Breast epithelium (tissue), 3 donors: ENCODE results near the gene CD79B.

Experiments
- POLR2A ChIP-seq: fragments of 450-650 bp; IDR thresholded peaks from one replicate; pipeline ENCODE4 v1.6.1; 2016; ENCODE audit warnings: antibody characterized with exemption, mild to moderate bottlenecking, moderate library complexity
- TF ChIP-seq, protein P1 (sequence below), 3 donors: fragments of 450-650 bp; IDR thresholded peaks; one replicate each; pipeline ENCODE4 v1.5.1; 2016 to 2017; ENCODE audit warnings: antibody characterized with exemption in 3 of 3, mild to moderate bottlenecking in 3 of 3, moderate library complexity in 3 of 3

- TF ChIP-seq, protein P1, sequence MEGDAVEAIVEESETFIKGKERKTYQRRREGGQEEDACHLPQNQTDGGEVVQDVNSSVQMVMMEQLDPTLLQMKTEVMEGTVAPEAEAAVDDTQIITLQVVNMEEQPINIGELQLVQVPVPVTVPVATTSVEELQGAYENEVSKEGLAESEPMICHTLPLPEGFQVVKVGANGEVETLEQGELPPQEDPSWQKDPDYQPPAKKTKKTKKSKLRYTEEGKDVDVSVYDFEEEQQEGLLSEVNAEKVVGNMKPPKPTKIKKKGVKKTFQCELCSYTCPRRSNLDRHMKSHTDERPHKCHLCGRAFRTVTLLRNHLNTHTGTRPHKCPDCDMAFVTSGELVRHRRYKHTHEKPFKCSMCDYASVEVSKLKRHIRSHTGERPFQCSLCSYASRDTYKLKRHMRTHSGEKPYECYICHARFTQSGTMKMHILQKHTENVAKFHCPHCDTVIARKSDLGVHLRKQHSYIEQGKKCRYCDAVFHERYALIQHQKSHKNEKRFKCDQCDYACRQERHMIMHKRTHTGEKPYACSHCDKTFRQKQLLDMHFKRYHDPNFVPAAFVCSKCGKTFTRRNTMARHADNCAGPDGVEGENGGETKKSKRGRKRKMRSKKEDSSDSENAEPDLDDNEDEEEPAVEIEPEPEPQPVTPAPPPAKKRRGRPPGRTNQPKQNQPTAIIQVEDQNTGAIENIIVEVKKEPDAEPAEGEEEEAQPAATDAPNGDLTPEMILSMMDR (IDR thresholded peaks at IDR 0.05), result no peak
- no peak for TF ChIP-seq POLR2A
Measured at GRCh38 chr17:63978272-63979200, 46.4 kb upstream of the CD79B start.
